Measurements from ENCODE around the gene KIF12.

GRCh38 chr9:114121227-114122135 is 22.4 kb upstream of the KIF12 start:
- TF ChIP-seq CEBPB (IDR thresholded peaks at IDR 0.05; ENCODE audit: low read depth, low read length) = no peak
- TF ChIP-seq CHD7 (IDR thresholded peaks at IDR 0.05; ENCODE audit: insufficient replicate concordance, low read length) = no peak
- TF ChIP-seq CTCF (IDR thresholded peaks at IDR 0.05; ENCODE audit: control extremely low read depth in 1 of 3, insufficient read depth in 1 of 3, low read depth in 1 of 3, low read length in 3 of 3) = no peak
- TF ChIP-seq RNF2 (IDR thresholded peaks at IDR 0.05; ENCODE audit: borderline replicate concordance, low read depth, low read length, missing control alignments, poor library complexity, severe bottlenecking) = no peak
- TF ChIP-seq EP300 (IDR thresholded peaks at IDR 0.05; ENCODE audit: borderline replicate concordance in 1 of 2, low read depth in 2 of 2, low read length in 2 of 2) = no peak
- TF ChIP-seq BRCA1 (IDR thresholded peaks at IDR 0.05; ENCODE audit: low read depth, low read length) = no peak
- TF ChIP-seq SAP30 (IDR thresholded peaks at IDR 0.05; ENCODE audit: insufficient read depth, insufficient replicate concordance, low read length) = no peak

Measured in H1 (cell line).